ENCODE results near the gene ZNRF1. TPM values are rescaled to one million over a fixed set of nuclear protein-coding genes. Genes with fewer than 3 reads are reported as not detected.

The ZNRF1 gene
- total RNA-seq, 1 experiment from 2014 or later, result 10.5 TPM

DNA sequence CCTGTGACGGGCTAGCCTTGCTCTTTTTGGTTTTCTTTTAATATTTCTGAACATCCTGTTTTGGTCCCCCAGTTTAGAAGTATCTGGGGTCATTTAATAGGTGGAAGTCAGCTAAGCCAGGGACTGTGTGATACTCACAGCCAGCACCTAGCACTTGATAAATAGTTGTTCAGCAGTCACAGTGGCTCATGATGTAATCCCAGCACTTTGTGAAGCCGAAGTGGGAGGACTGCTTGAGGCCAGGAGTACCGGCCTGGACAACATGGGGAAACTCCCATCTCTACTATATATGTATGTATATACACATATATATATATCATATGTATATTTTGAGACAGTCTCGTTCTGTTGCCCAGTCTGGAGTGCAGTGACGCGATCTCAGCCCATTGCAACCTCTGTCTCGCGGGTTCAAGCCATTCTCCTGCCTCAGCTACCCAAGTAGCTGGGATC is 1.8 kb upstream of the ZNRF1 start:
- Mint-ChIP-seq H3K4me1 (ENCODE audit: insufficient read depth, unreplicated experiment) (peaks cover 19% of the 10 kb centered on the region), H3K36me3 (ENCODE audit: insufficient read depth, unreplicated experiment) (no peaks in the 10 kb centered on the region), H3K27ac (ENCODE audit: low read depth, unreplicated experiment) (no peak overlapping the region), H3K4me3 (ENCODE audit: unreplicated experiment) (no peak overlapping the region), H3K9me3 (ENCODE audit: unreplicated experiment) (no peaks in the 10 kb centered on the region), H3K27me3 (ENCODE audit: insufficient read depth, unreplicated experiment) (no peaks in the 10 kb centered on the region)
- DNase-seq (ENCODE audit: unreplicated experiment), result no peak
- TF ChIP-seq, protein P1, sequence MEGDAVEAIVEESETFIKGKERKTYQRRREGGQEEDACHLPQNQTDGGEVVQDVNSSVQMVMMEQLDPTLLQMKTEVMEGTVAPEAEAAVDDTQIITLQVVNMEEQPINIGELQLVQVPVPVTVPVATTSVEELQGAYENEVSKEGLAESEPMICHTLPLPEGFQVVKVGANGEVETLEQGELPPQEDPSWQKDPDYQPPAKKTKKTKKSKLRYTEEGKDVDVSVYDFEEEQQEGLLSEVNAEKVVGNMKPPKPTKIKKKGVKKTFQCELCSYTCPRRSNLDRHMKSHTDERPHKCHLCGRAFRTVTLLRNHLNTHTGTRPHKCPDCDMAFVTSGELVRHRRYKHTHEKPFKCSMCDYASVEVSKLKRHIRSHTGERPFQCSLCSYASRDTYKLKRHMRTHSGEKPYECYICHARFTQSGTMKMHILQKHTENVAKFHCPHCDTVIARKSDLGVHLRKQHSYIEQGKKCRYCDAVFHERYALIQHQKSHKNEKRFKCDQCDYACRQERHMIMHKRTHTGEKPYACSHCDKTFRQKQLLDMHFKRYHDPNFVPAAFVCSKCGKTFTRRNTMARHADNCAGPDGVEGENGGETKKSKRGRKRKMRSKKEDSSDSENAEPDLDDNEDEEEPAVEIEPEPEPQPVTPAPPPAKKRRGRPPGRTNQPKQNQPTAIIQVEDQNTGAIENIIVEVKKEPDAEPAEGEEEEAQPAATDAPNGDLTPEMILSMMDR (IDR thresholded peaks at IDR 0.05; ENCODE audit: unreplicated experiment), result no peak
- POLR2A ChIA-PET, result interaction anchor here (0.7 to 1.7 kb wide), 2 partner anchors 14 to 114 kb away, joined by 3 to 4 read pairs; no protein-coding TSS in a partner anchor
- CTCF ChIA-PET, result interaction anchor here (0.6 to 9.3 kb wide), 8 partner anchors 9 to 169 kb away, joined by 3 to 199 read pairs (median 6); partner anchors contain the start of gene WDR59
- intact Hi-C loops (cut with micrococcal nuclease), result loop anchor here (5.0 kb wide), 1 partner anchor 205 kb away; no protein-coding TSS in a partner anchor
- no TSS peak for BruUV-seq (replicated peaks)

DNA sequence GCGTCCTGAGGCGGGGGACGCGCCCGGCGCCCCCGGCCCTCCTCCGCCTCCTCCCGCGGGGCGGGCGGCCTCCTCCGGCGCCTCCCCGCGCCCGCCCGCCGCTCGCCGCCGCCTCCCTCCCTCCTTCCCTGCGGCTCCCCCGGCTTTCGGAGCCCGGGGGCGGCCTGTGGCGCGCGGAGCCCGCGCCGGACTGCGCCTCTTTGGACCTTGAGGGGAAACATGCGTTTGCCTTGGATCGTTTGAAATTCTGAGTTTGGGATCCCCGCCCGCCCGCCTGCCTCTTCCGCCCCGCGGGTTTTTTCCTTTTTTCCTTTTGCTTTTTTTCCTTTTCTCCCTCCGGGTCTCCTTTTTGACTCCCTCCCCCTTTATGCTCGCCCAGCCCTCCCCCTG is 390 bp downstream of the ZNRF1 start:
- ChIA-PET POLR2A (interaction anchor here (2.4 to 3.1 kb wide), 2 partner anchors 13 to 111 kb away, joined by 18 to 71 read pairs; no protein-coding TSS in a partner anchor), CTCF (interaction anchor here (0.7 to 9.3 kb wide), 7 partner anchors 11 to 117 kb away, joined by 3 to 199 read pairs (median 9); no protein-coding TSS in a partner anchor)
- H3K4me3 Mint-ChIP-seq (ENCODE audit: unreplicated experiment), result peak overlapping the region; percentile 73
- H3K4me1 Mint-ChIP-seq (ENCODE audit: insufficient read depth, unreplicated experiment), result peaks cover 19% of the 10 kb centered on the region
- BruUV-seq (replicated peaks), result no TSS peak
- DNase-seq (ENCODE audit: unreplicated experiment), result no peak
- no peaks in the 10 kb centered on the region for H3K9me3 Mint-ChIP-seq (ENCODE audit: unreplicated experiment)
- H3K36me3 Mint-ChIP-seq (ENCODE audit: insufficient read depth, unreplicated experiment), result no peaks in the 10 kb centered on the region
- TF ChIP-seq, protein P1 (IDR thresholded peaks at IDR 0.05; ENCODE audit: unreplicated experiment), result no peak
- no peak overlapping the region for H3K27ac Mint-ChIP-seq (ENCODE audit: low read depth, unreplicated experiment)
- H3K27me3 Mint-ChIP-seq (ENCODE audit: insufficient read depth, unreplicated experiment), result no peaks in the 10 kb centered on the region
- intact Hi-C loops (cut with micrococcal nuclease), result loop anchor here (5.0 kb wide), 1 partner anchor 203 kb away; no protein-coding TSS in a partner anchor

DNA sequence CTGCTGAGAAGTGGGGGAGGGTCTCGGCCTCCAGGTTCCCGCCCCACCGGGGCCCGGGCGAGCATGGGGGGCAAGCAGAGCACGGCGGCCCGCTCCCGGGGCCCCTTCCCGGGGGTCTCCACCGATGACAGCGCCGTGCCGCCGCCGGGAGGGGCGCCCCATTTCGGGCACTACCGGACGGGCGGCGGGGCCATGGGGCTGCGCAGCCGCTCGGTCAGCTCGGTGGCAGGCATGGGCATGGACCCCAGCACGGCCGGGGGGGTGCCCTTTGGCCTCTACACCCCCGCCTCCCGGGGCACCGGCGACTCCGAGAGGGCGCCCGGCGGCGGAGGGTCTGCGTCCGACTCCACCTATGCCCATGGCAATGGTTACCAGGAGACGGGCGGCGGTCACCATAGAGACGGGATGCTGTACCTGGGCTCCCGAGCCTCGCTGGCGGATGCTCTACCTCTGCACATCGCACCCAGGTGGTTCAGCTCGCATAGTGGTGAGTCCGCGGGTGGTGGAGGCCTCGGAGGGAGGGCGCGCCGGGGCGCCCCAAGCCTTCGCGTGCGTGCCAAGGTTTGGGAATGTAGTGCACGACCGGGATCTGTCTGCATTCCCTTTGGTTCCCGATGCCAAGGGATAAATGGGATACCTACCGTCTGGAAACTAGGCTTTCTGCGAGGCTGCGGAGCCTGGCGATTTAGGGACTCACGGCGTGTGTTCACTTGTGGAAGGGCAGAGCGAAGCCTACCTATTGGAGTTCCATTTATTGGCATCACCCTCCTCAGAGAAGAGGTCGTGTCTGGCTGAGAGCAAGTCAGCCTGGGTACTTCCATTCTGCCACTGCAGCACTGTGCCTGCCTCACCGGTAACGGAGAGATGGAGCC is 1.0 kb downstream of the ZNRF1 start:
- DNase-seq (ENCODE audit: unreplicated experiment), result no peak
- no TSS peak for BruUV-seq (replicated peaks)
- no peaks in the 10 kb centered on the region for H3K36me3 Mint-ChIP-seq (ENCODE audit: insufficient read depth, unreplicated experiment)
- ChIA-PET POLR2A (interaction anchor here (0.6 to 3.1 kb wide), 4 partner anchors 10 to 110 kb away, joined by 3 to 71 read pairs (median 10); no protein-coding TSS in a partner anchor), CTCF (interaction anchor here (0.7 to 9.3 kb wide), 7 partner anchors 12 to 116 kb away, joined by 3 to 199 read pairs (median 5); no protein-coding TSS in a partner anchor)
- intact Hi-C loops (cut with micrococcal nuclease), result loop anchor here (5.0 kb wide), 1 partner anchor 202 kb away; no protein-coding TSS in a partner anchor
- no peaks in the 10 kb centered on the region for H3K27me3 Mint-ChIP-seq (ENCODE audit: insufficient read depth, unreplicated experiment)
- H3K27ac Mint-ChIP-seq (ENCODE audit: low read depth, unreplicated experiment), result no peak overlapping the region
- H3K4me1 Mint-ChIP-seq (ENCODE audit: insufficient read depth, unreplicated experiment), result peaks cover 19% of the 10 kb centered on the region
- H3K4me3 Mint-ChIP-seq (ENCODE audit: unreplicated experiment), result peak overlapping the region; percentile 73
- H3K9me3 Mint-ChIP-seq (ENCODE audit: unreplicated experiment), result no peaks in the 10 kb centered on the region
- TF ChIP-seq, protein P1 (IDR thresholded peaks at IDR 0.05; ENCODE audit: unreplicated experiment), result no peak

Measured in MCF 10A (cell line).